ENCODE results near the gene DSN1.
A peak's percentile ranks its signal among the peaks of the same experiment; 100 is the strongest.

The DSN1 gene

GRCh38 chr20:36773597-36774390 lies at the start of gene DSN1:
DSN1 (minus strand) TSS chr20:36773763; CDS start chr20:36771458, 2,305 bp downstream.
- peak within 1 kb of the TSS; percentile 98 for H3K4me3 Mint-ChIP-seq
- H3K36me3 Mint-ChIP-seq (ENCODE audit: low read depth) = peaks cover 8% of the 10 kb centered on the region

GRCh38 chr20:36823121-36823520 lies 49.6 kb upstream of the DSN1 start:
- no peak overlapping the region for H3K27ac Mint-ChIP-seq
- H3K9me3 Mint-ChIP-seq = no peaks in the 10 kb centered on the region
- no peaks in the 10 kb centered on the region for H3K36me3 Mint-ChIP-seq (ENCODE audit: low read depth)
- H3K4me3 Mint-ChIP-seq = no peak overlapping the region
- H3K27me3 Mint-ChIP-seq (ENCODE audit: low read depth) = no peaks in the 10 kb centered on the region
- peaks cover 11% of the 10 kb centered on the region for H3K4me1 Mint-ChIP-seq (ENCODE audit: low read depth)

More at GRCh38 chr20:36773597-36774390, at the start of gene DSN1:
- H3K9me3 Mint-ChIP-seq = no peaks in the 10 kb centered on the region
- peaks cover 28% of the 10 kb centered on the region for H3K4me1 Mint-ChIP-seq (ENCODE audit: low read depth)
- peak within 1 kb of the TSS; percentile 99 for H3K27ac Mint-ChIP-seq
- peaks cover 4% of the 10 kb centered on the region for H3K27me3 Mint-ChIP-seq (ENCODE audit: low read depth)

- H3K36me3 Mint-ChIP-seq (ENCODE audit: low read depth) = no peaks in the 10 kb centered on the region
- H3K9me3 Mint-ChIP-seq = no peaks in the 10 kb centered on the region
- H3K4me3 Mint-ChIP-seq = no peak overlapping the region
- H3K27me3 Mint-ChIP-seq (ENCODE audit: low read depth) = no peaks in the 10 kb centered on the region
- peaks cover 3% of the 10 kb centered on the region for H3K4me1 Mint-ChIP-seq (ENCODE audit: low read depth)
- no peak overlapping the region for H3K27ac Mint-ChIP-seq
These were observed 48.4 kb upstream of the DSN1 start for GRCh38 chr20:36821964-36822437.

- H3K27ac Mint-ChIP-seq = no peak overlapping the region
- H3K27me3 Mint-ChIP-seq (ENCODE audit: low read depth) = no peaks in the 10 kb centered on the region
- H3K36me3 Mint-ChIP-seq (ENCODE audit: low read depth) = no peaks in the 10 kb centered on the region
- H3K4me3 Mint-ChIP-seq = no peak overlapping the region
- no peaks in the 10 kb centered on the region for H3K9me3 Mint-ChIP-seq
- no peaks in the 10 kb centered on the region for H3K4me1 Mint-ChIP-seq (ENCODE audit: low read depth)
These were observed 47.4 kb upstream of the DSN1 start for GRCh38 chr20:36820928-36821327.

GRCh38 chr20:36820073-36820472 lies 46.5 kb upstream of the DSN1 start:
- Mint-ChIP-seq H3K27ac (no peak overlapping the region), H3K4me3 (no peak overlapping the region)

GRCh38 chr20:36819659-36820058 lies 46.1 kb upstream of the DSN1 start:
- Mint-ChIP-seq H3K36me3 (ENCODE audit: low read depth) (no peaks in the 10 kb centered on the region), H3K27me3 (ENCODE audit: low read depth) (no peaks in the 10 kb centered on the region), H3K4me3 (no peak overlapping the region), H3K9me3 (no peaks in the 10 kb centered on the region), H3K27ac (no peak overlapping the region), H3K4me1 (ENCODE audit: low read depth) (no peaks in the 10 kb centered on the region)

More at GRCh38 chr20:36820073-36820472, 46.5 kb upstream of the DSN1 start:
- H3K4me1 Mint-ChIP-seq (ENCODE audit: low read depth) = no peaks in the 10 kb centered on the region
- H3K36me3 Mint-ChIP-seq (ENCODE audit: low read depth) = no peaks in the 10 kb centered on the region
- H3K27me3 Mint-ChIP-seq (ENCODE audit: low read depth) = no peaks in the 10 kb centered on the region
- no peaks in the 10 kb centered on the region for H3K9me3 Mint-ChIP-seq

- H3K4me1 Mint-ChIP-seq (ENCODE audit: low read depth) = no peaks in the 10 kb centered on the region
- no peak overlapping the region for H3K27ac Mint-ChIP-seq
- H3K27me3 Mint-ChIP-seq (ENCODE audit: low read depth) = no peaks in the 10 kb centered on the region
- H3K9me3 Mint-ChIP-seq = no peaks in the 10 kb centered on the region
- no peak overlapping the region for H3K4me3 Mint-ChIP-seq
- H3K36me3 Mint-ChIP-seq (ENCODE audit: low read depth) = no peaks in the 10 kb centered on the region
These were observed 45.3 kb upstream of the DSN1 start for GRCh38 chr20:36818861-36819260.

- Mint-ChIP-seq H3K27me3 (ENCODE audit: low read depth) (no peaks in the 10 kb centered on the region), H3K4me1 (ENCODE audit: low read depth) (no peaks in the 10 kb centered on the region), H3K4me3 (no peak overlapping the region), H3K9me3 (no peaks in the 10 kb centered on the region), H3K27ac (no peak overlapping the region), H3K36me3 (ENCODE audit: low read depth) (no peaks in the 10 kb centered on the region)
These were observed 44.6 kb upstream of the DSN1 start for GRCh38 chr20:36818185-36818584.

- no peak overlapping the region for H3K4me3 Mint-ChIP-seq
- no peaks in the 10 kb centered on the region for H3K4me1 Mint-ChIP-seq (ENCODE audit: low read depth)
- H3K36me3 Mint-ChIP-seq (ENCODE audit: low read depth) = no peaks in the 10 kb centered on the region
- H3K27me3 Mint-ChIP-seq (ENCODE audit: low read depth) = no peaks in the 10 kb centered on the region
- H3K9me3 Mint-ChIP-seq = no peaks in the 10 kb centered on the region
- H3K27ac Mint-ChIP-seq = no peak overlapping the region
These were observed 43.9 kb upstream of the DSN1 start for GRCh38 chr20:36817496-36817895.

- Mint-ChIP-seq H3K4me1 (ENCODE audit: low read depth) (no peaks in the 10 kb centered on the region), H3K36me3 (ENCODE audit: low read depth) (no peaks in the 10 kb centered on the region), H3K27me3 (ENCODE audit: low read depth) (no peaks in the 10 kb centered on the region), H3K27ac (no peak overlapping the region), H3K9me3 (no peaks in the 10 kb centered on the region), H3K4me3 (no peak overlapping the region)
These were observed 42.0 kb upstream of the DSN1 start for GRCh38 chr20:36815454-36816091.

GRCh38 chr20:36812594-36813463 lies 39.3 kb upstream of the DSN1 start:
- Mint-ChIP-seq H3K27me3 (ENCODE audit: low read depth) (no peaks in the 10 kb centered on the region), H3K9me3 (no peaks in the 10 kb centered on the region), H3K4me3 (no peak overlapping the region), H3K4me1 (ENCODE audit: low read depth) (peaks cover 2% of the 10 kb centered on the region), H3K27ac (no peak overlapping the region), H3K36me3 (ENCODE audit: low read depth) (peaks cover 2% of the 10 kb centered on the region)

GRCh38 chr20:36808317-36809257 lies 35.0 kb upstream of the DSN1 start:
- Mint-ChIP-seq H3K9me3 (no peaks in the 10 kb centered on the region), H3K4me3 (no peak overlapping the region), H3K27me3 (ENCODE audit: low read depth) (no peaks in the 10 kb centered on the region), H3K4me1 (ENCODE audit: low read depth) (peaks cover 2% of the 10 kb centered on the region), H3K36me3 (ENCODE audit: low read depth) (peaks cover 2% of the 10 kb centered on the region), H3K27ac (no peak overlapping the region)

- Mint-ChIP-seq H3K4me3 (no peak overlapping the region), H3K27me3 (ENCODE audit: low read depth) (no peaks in the 10 kb centered on the region), H3K9me3 (no peaks in the 10 kb centered on the region), H3K4me1 (ENCODE audit: low read depth) (peaks cover 2% of the 10 kb centered on the region), H3K27ac (no peak overlapping the region), H3K36me3 (ENCODE audit: low read depth) (peaks cover 4% of the 10 kb centered on the region)
These were observed 32.5 kb upstream of the DSN1 start for GRCh38 chr20:36806049-36806448.
